ENCODE measurements around the gene ARHGAP35. TPM values are rescaled to one million over a fixed set of nuclear protein-coding genes. Genes with fewer than 3 reads are reported as not detected.
"Not testable (repeated sequence)": the region's sequence is repeated elsewhere in the genome, so short reads cannot be mapped to it uniquely, and the experiment has no call there.

Gene ARHGAP35
- total RNA-seq, 1 donor from 2014 or later: 71.1 TPM

GRCh38 chr19:46818812-46819211 is 42.0 kb upstream of the ARHGAP35 start:
- no peaks in the 10 kb centered on the region for H3K9me3 Mint-ChIP-seq (ENCODE audit: unreplicated experiment)
- no peaks in the 10 kb centered on the region for H3K4me1 Mint-ChIP-seq (ENCODE audit: unreplicated experiment)
- H3K27ac Mint-ChIP-seq (ENCODE audit: unreplicated experiment): no peak overlapping the region
- TF ChIP-seq, protein P1, sequence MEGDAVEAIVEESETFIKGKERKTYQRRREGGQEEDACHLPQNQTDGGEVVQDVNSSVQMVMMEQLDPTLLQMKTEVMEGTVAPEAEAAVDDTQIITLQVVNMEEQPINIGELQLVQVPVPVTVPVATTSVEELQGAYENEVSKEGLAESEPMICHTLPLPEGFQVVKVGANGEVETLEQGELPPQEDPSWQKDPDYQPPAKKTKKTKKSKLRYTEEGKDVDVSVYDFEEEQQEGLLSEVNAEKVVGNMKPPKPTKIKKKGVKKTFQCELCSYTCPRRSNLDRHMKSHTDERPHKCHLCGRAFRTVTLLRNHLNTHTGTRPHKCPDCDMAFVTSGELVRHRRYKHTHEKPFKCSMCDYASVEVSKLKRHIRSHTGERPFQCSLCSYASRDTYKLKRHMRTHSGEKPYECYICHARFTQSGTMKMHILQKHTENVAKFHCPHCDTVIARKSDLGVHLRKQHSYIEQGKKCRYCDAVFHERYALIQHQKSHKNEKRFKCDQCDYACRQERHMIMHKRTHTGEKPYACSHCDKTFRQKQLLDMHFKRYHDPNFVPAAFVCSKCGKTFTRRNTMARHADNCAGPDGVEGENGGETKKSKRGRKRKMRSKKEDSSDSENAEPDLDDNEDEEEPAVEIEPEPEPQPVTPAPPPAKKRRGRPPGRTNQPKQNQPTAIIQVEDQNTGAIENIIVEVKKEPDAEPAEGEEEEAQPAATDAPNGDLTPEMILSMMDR (IDR thresholded peaks at IDR 0.05; ENCODE audit: unreplicated experiment): no peak
- peaks cover 5% of the 10 kb centered on the region for H3K27me3 Mint-ChIP-seq (ENCODE audit: unreplicated experiment)
- DNase-seq (ENCODE audit: low spot score): no peak
- H3K4me3 Mint-ChIP-seq (ENCODE audit: unreplicated experiment): no peak overlapping the region
- peaks cover 5% of the 10 kb centered on the region for H3K36me3 Mint-ChIP-seq (ENCODE audit: low read depth, unreplicated experiment)

- Mint-ChIP-seq H3K9me3 (ENCODE audit: unreplicated experiment) (no peaks in the 10 kb centered on the region), H3K27ac (ENCODE audit: unreplicated experiment) (no peak overlapping the region), H3K36me3 (ENCODE audit: low read depth, unreplicated experiment) (peaks cover 5% of the 10 kb centered on the region), H3K4me3 (ENCODE audit: unreplicated experiment) (no peak overlapping the region), H3K4me1 (ENCODE audit: unreplicated experiment) (no peaks in the 10 kb centered on the region), H3K27me3 (ENCODE audit: unreplicated experiment) (peaks cover 5% of the 10 kb centered on the region)
- no peak for DNase-seq (ENCODE audit: low spot score)
- TF ChIP-seq, protein P1 (IDR thresholded peaks at IDR 0.05; ENCODE audit: unreplicated experiment): no peak
Measured at GRCh38 chr19:46821512-46822409, 39.0 kb upstream of the ARHGAP35 start.

- H3K4me1 Mint-ChIP-seq (ENCODE audit: unreplicated experiment); DNase-seq (ENCODE audit: low spot score); H3K27me3 Mint-ChIP-seq (ENCODE audit: unreplicated experiment); H3K36me3 Mint-ChIP-seq (ENCODE audit: low read depth, unreplicated experiment); H3K4me3 Mint-ChIP-seq (ENCODE audit: unreplicated experiment); H3K9me3 Mint-ChIP-seq (ENCODE audit: unreplicated experiment); H3K27ac Mint-ChIP-seq (ENCODE audit: unreplicated experiment): not testable (repeated sequence)
Measured at GRCh38 chr19:46822410-46822787, 38.4 kb upstream of the ARHGAP35 start.

DNA sequence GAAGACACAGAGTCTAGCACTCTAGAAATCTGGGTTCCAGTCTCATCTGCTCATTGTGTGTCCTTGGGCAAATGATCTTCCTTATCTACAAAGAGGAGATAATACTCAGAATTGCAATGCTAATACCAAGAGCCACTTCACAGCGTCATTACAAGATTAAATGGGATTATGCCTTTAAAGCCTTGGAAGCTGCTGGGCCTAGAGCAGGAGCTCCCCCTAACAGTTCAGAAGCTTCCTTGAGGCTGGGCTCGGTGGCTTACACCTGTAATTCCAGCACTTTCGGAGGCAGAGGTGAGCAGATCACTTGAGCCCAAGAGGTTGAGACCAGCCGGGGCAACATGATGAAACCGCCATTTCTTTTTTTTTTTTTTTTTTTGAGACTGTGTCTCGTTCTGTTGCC is 37.7 kb upstream of the ARHGAP35 start:
- Mint-ChIP-seq H3K4me1 (ENCODE audit: unreplicated experiment) (no peaks in the 10 kb centered on the region), H3K9me3 (ENCODE audit: unreplicated experiment) (no peaks in the 10 kb centered on the region), H3K27ac (ENCODE audit: unreplicated experiment) (no peak overlapping the region), H3K27me3 (ENCODE audit: unreplicated experiment) (peaks cover 5% of the 10 kb centered on the region), H3K4me3 (ENCODE audit: unreplicated experiment) (no peak overlapping the region), H3K36me3 (ENCODE audit: low read depth, unreplicated experiment) (peaks cover 5% of the 10 kb centered on the region)
- no peak for DNase-seq (ENCODE audit: low spot score)
- TF ChIP-seq, protein P1 (IDR thresholded peaks at IDR 0.05; ENCODE audit: unreplicated experiment): no peak

- no peak overlapping the region for H3K27ac Mint-ChIP-seq (ENCODE audit: unreplicated experiment)
- no peak for DNase-seq (ENCODE audit: low spot score)
- TF ChIP-seq, protein P1 (IDR thresholded peaks at IDR 0.05; ENCODE audit: unreplicated experiment): no peak
- H3K27me3 Mint-ChIP-seq (ENCODE audit: unreplicated experiment): peaks cover 5% of the 10 kb centered on the region
- H3K9me3 Mint-ChIP-seq (ENCODE audit: unreplicated experiment): no peaks in the 10 kb centered on the region
- no peak overlapping the region for H3K4me3 Mint-ChIP-seq (ENCODE audit: unreplicated experiment)
- H3K4me1 Mint-ChIP-seq (ENCODE audit: unreplicated experiment): no peaks in the 10 kb centered on the region
- no peaks in the 10 kb centered on the region for H3K36me3 Mint-ChIP-seq (ENCODE audit: low read depth, unreplicated experiment)
Measured at GRCh38 chr19:46824890-46825730, 35.7 kb upstream of the ARHGAP35 start.

Data from endothelial cell (in vitro differentiated cells).